ENCODE results near the gene UBE2QL1.

UBE2QL1 gene

GRCh38 chr5:6448622-6449464, at the start of gene UBE2QL1:
Gene UBE2QL1, plus strand, starts transcription at chr5:6448859. Its CDS starts 35 bp downstream, at chr5:6448894.
- H3K4me3 ChIP-seq (ENCODE audit: control insufficient read depth, low read depth, low read length), result no peak within 1 kb of the TSS
- TF ChIP-seq CTCF (conservative IDR thresholded peaks at IDR 0.05; ENCODE audit: control insufficient read depth, insufficient read depth, low read depth, low read length), result no peak
- DNase-seq (ENCODE audit: low read depth), result no peak

GRCh38 chr5:6399980-6400910, 48.4 kb upstream of the UBE2QL1 start:
- peak; percentile 87 for DNase-seq (ENCODE audit: low read depth)
- no peak overlapping the region for H3K4me3 ChIP-seq (ENCODE audit: control insufficient read depth, low read depth, low read length)
- no peak for TF ChIP-seq CTCF (conservative IDR thresholded peaks at IDR 0.05; ENCODE audit: control insufficient read depth, insufficient read depth, low read depth, low read length)

DNA sequence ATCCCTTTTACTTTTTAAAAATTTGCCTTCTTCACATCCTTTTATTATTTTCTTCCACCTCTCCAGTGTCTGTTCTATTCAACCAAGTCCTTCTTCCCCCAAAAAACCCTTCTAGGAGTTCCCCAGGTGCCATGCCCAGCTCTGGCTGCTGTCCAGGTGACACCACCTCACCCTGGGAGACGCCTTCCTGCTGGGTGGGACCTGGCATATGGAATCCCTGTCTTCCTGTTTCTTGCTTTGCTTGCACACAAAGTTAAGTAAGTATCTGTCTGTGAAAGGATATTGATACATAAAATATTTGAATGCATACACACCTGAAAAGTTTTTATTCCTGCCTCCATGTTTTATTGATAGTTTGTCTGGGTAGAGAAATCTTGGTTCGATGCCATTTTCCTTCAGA, 47.2 kb upstream of the UBE2QL1 start:
- TF ChIP-seq CTCF (conservative IDR thresholded peaks at IDR 0.05; ENCODE audit: control insufficient read depth, insufficient read depth, low read depth, low read length), result no peak

DNA sequence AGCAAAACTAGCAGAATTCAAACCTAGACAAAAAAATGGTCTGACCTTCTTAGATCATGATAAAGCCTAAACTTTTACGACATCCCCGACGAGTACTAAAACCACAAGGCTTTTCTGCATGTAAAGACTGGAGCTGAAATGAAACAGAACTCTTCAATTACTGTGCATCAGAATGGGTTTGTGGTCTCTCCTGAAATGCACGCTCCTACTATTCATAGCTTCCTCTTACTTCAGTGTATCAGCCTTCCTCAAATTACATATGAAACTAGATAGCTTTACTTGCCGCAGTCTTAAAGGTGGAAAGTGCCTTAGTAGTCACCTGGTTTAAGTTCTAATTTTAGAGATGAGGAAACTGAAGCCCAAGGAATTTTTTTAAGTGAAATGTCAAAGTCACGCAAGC, 45.7 kb upstream of the UBE2QL1 start:
- DNase-seq (ENCODE audit: low read depth), result no peak
- no peak overlapping the region for H3K4me3 ChIP-seq (ENCODE audit: control insufficient read depth, low read depth, low read length)
- TF ChIP-seq CTCF (conservative IDR thresholded peaks at IDR 0.05; ENCODE audit: control insufficient read depth, insufficient read depth, low read depth, low read length), result no peak

More for the DNA sequence above, 47.2 kb upstream of the UBE2QL1 start:
- no peak for DNase-seq (ENCODE audit: low read depth)
- no peak overlapping the region for H3K4me3 ChIP-seq (ENCODE audit: control insufficient read depth, low read depth, low read length)

DNA sequence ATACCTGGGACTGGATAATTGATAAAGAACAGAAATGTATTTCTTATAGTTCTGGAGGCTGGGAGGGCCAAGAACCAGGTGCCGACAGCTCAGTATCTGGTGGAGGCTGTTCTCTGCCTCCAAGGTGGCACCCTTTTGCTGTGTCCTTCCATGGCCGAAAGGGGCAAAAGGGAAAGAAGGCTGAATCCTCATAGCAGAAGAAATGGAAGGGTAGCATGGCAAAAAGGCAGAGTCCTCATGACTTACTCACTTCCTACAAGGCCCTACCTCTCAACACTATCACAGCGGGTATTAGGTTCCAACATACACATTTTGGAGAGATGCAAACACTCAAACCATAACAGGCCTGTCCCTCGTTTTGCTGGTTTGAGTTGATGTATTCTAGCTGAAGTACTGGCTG, 45.2 kb upstream of the UBE2QL1 start:
- TF ChIP-seq CTCF (conservative IDR thresholded peaks at IDR 0.05; ENCODE audit: control insufficient read depth, insufficient read depth, low read depth, low read length), result no peak
- DNase-seq (ENCODE audit: low read depth), result no peak
- no peak overlapping the region for H3K4me3 ChIP-seq (ENCODE audit: control insufficient read depth, low read depth, low read length)

DNA sequence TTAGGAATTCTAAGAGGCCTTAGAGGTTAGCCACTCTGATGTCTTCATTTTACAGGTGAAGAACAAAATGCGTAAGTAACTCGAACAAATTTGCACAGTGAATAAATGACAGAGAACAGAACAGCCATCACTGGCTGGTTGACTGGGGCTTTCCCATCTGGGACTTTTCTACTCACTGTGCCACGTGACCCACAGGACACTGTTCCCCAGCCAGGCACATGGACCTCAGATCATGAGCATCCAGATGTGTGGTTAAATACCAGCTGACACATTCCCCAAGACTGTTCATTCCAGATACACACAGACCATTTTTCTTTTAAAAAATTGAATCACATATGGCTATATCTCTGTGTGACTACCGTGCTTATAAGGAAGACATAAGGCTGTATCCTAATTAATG, 44.5 kb upstream of the UBE2QL1 start:
- no peak for TF ChIP-seq CTCF (conservative IDR thresholded peaks at IDR 0.05; ENCODE audit: control insufficient read depth, insufficient read depth, low read depth, low read length)
- DNase-seq (ENCODE audit: low read depth), result peak; percentile 68
- no peak overlapping the region for H3K4me3 ChIP-seq (ENCODE audit: control insufficient read depth, low read depth, low read length)

Measured in fibroblast of mammary gland (primary cell).